SW480 (cell line): ENCODE results near the gene DHX32.

Experiments
- DNase-seq: peaks from one replicate; pipeline ENCODE4 v3.0.0-alpha.2; 2016; ENCODE audit warnings: low spot score

The DHX32 gene

GRCh38 chr10:125802739-125803138 lies 78.4 kb downstream of the DHX32 start:
- no peak for DNase-seq

GRCh38 chr10:125802131-125802530 lies 79.0 kb downstream of the DHX32 start:
- no peak for DNase-seq

- no peak for DNase-seq
Measured at GRCh38 chr10:125801574-125801973, 79.5 kb downstream of the DHX32 start.

- DNase-seq = no peak
Measured at GRCh38 chr10:125799451-125800182, 81.5 kb downstream of the DHX32 start.

GRCh38 chr10:125797994-125798662 lies 83.0 kb downstream of the DHX32 start:
- no peak for DNase-seq

GRCh38 chr10:125797424-125797823 lies 83.7 kb downstream of the DHX32 start:
- no peak for DNase-seq

- DNase-seq = no peak
Measured at GRCh38 chr10:125795637-125796190, 85.4 kb downstream of the DHX32 start.

- DNase-seq = no peak
Measured at GRCh38 chr10:125795128-125795527, 86.0 kb downstream of the DHX32 start.

GRCh38 chr10:125792342-125793300 lies 88.5 kb downstream of the DHX32 start:
- no peak for DNase-seq

- DNase-seq = no peak
Measured at GRCh38 chr10:125788156-125789034, 92.7 kb downstream of the DHX32 start.
